HG02571 (cell line): ENCODE measurements around the gene ERVW-1.

Experiments
- ATAC-seq: cut with Tn5 transposase; IDR thresholded peaks from one replicate; pipeline ENCODE4 v1.9.1; 2021; ENCODE audit warnings: mild to moderate bottlenecking, moderate library complexity; ENCODE audit not compliant: unreplicated experiment

The ERVW-1 gene

GRCh38 chr7:92432299-92432946 lies 45.3 kb downstream of the ERVW-1 start:
- no peak for ATAC-seq

DNA sequence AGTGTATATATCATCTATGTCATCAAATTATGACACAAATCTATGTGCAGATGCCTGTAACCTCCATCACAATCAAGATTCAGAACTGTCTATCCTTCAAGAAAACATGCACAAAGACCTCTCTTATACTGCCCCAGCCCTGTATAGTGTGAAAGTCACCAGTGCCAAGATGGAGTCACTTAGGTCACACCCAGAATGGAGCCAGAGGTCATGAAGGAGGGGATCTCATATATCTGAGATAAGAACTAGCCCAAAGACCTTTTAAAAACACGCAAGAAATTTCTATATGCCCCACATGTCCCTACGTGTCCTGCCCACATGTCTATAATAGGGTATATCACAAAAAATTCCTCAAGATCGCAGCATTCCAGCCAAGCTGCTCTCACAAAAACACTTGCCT lies 50.6 kb downstream of the ERVW-1 start:
- ATAC-seq, result no peak

GRCh38 chr7:92425311-92425947 lies 52.3 kb downstream of the ERVW-1 start:
- ATAC-seq, result no peak

DNA sequence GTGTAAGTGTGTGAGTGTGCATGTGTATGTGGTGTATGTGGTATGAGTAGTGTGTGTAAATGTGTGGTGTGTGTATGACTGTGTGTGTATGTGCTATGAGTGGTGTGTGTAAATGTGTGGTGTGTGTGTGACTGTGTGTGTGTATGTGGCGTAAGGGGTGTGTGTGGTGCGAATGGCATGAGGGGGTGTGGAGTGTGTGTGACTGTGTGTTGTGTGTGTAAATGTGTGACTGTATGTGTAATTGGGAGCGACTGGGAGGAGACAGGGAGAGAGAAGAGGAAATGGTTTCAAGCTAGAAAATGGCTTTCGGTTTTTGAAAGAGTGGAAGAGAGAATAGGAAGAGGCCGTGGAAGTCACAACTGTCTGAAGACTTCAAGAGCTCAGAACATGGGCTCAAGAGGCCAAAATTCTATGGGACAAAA lies 54.0 kb downstream of the ERVW-1 start:
- ATAC-seq, result no peak

DNA sequence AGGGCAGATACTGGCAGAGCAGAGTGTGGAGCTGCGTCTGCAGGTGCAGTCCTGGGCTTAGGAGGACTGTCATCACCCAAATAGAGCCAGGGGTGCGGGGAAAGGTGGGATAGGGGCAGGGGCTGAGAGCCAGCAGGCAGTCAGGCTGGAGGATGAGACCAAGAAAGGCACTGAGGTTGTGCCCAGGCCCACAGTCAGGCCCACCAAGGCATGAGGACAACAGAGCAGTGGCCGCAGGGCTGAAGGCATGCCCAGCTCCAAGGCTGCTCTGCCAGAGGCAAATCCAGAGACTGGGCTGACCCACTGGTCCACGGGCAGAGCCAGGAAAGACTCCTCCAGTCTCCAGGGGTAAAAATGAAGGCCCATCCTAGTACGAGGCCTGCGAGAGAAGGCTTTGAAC lies 54.8 kb downstream of the ERVW-1 start:
- ATAC-seq, result no peak

- no peak for ATAC-seq
Measured at GRCh38 chr7:92421676-92422435, 55.9 kb downstream of the ERVW-1 start.
